ENCODE results near the gene VWA5B2. TPM values are rescaled to one million over a fixed set of nuclear protein-coding genes. Genes with fewer than 3 reads are reported as not detected.
"Not testable (repeated sequence)": the region's sequence is repeated elsewhere in the genome, so short reads cannot be mapped to it uniquely, and the experiment has no call there.

VWA5B2 gene
- total RNA-seq, 4 donors from 2014 or later, result 0.21 to 1.8 (median 0.22) TPM; not detected in 1

- Histone ChIP-seq H3K36me3 (peaks cover 0 to 14% (median 0%) of the 10 kb centered on the region in 3 donors), H3K27ac (no peak within 1 kb of the TSS), H3K27me3 (peaks cover 0 to 76% of the 10 kb centered on the region in 2 donors), H3K9me3 (no peaks in the 10 kb centered on the region), H3K4me3 (peak within 1 kb of the TSS; percentile 18 to 53 (median 38)), H3K4me1 (peaks cover 0 to 33% (median 25%) of the 10 kb centered on the region in 4 donors)
- 0 to 3% methylated on average over 32 to 34 of the region's 67 CpGs for WGBS, 2 donors
- TF ChIP-seq CTCF (IDR thresholded peaks at IDR 0.05) (no peak), EP300 (IDR thresholded peaks at IDR 0.05) (no peak), POLR2A (IDR thresholded peaks at IDR 0.05) (no peak)
- DNase-seq (ENCODE audit: low spot score in 2 of 2), result no peak
Measured at GRCh38 chr3:184261270-184261853, 32.0 kb downstream of the VWA5B2 start, which contains the start of gene CAMK2N2. CAMK2N2 (minus strand) TSS chr3:184261553; CDS start chr3:184261285, 268 bp downstream.

- Histone ChIP-seq H3K4me1 (peaks cover 0 to 33% (median 25%) of the 10 kb centered on the region in 4 donors), H3K27me3 (peaks cover 0 to 79% of the 10 kb centered on the region in 2 donors), H3K36me3 (peaks cover 0 to 14% (median 0%) of the 10 kb centered on the region in 3 donors), H3K9me3 (no peaks in the 10 kb centered on the region), H3K4me3 (peak overlapping the region in 3 of 4 donors; percentile 33 to 53 (median 39)), H3K27ac (no peak overlapping the region)
- no peak for TF ChIP-seq EP300 (IDR thresholded peaks at IDR 0.05)
- no peak for TF ChIP-seq CTCF (IDR thresholded peaks at IDR 0.05)
- TF ChIP-seq POLR2A (IDR thresholded peaks at IDR 0.05), result no peak
- no peak for DNase-seq (ENCODE audit: low spot score in 2 of 2)
- 3 to 4% methylated on average over 44 to 64 of the region's 66 CpGs for WGBS, 2 donors
Measured at GRCh38 chr3:184261854-184262763, 32.7 kb downstream of the VWA5B2 start.

- TF ChIP-seq EP300 (IDR thresholded peaks at IDR 0.05), result no peak
- TF ChIP-seq POLR2A (IDR thresholded peaks at IDR 0.05), result no peak
- TF ChIP-seq CTCF (IDR thresholded peaks at IDR 0.05), result no peak
- H3K4me3 ChIP-seq, result no peak overlapping the region
- H3K27me3 ChIP-seq, result peaks cover 0 to 84% of the 10 kb centered on the region in 2 donors
- no peak for DNase-seq (ENCODE audit: low spot score in 2 of 2)
- H3K36me3 ChIP-seq, result peaks cover 0 to 11% (median 0%) of the 10 kb centered on the region in 3 donors
- WGBS, 2 donors, result 21 to 27% methylated on average over 10 to 15 of the region's 15 CpGs
- H3K27ac ChIP-seq, result no peak overlapping the region
- no peaks in the 10 kb centered on the region for H3K9me3 ChIP-seq
- peaks cover 0 to 33% (median 25%) of the 10 kb centered on the region in 4 donors for H3K4me1 ChIP-seq
Measured at GRCh38 chr3:184262764-184263179, 33.4 kb downstream of the VWA5B2 start.

GRCh38 chr3:184267249-184267648 lies 37.9 kb downstream of the VWA5B2 start:
- WGBS, 2 donors, result 81 to 95% methylated on average over 1 of the region's 1 CpG
- H3K27ac ChIP-seq; DNase-seq (ENCODE audit: low spot score in 2 of 2); H3K36me3 ChIP-seq; H3K9me3 ChIP-seq; H3K4me3 ChIP-seq; H3K4me1 ChIP-seq: not testable (repeated sequence)
- H3K27me3 ChIP-seq, result peaks cover 0 to 58% of the 10 kb centered on the region in 2 donors

GRCh38 chr3:184272269-184272668 lies 42.9 kb downstream of the VWA5B2 start:
- Histone ChIP-seq H3K36me3 (no peaks in the 10 kb centered on the region), H3K4me1 (peaks cover 0 to 4% (median 0%) of the 10 kb centered on the region in 4 donors), H3K9me3 (peaks cover 0 to 6% (median 0%) of the 10 kb centered on the region in 4 donors), H3K27ac (no peak overlapping the region), H3K27me3 (peaks cover 0 to 55% of the 10 kb centered on the region in 2 donors), H3K4me3 (no peak overlapping the region)
- 44 to 48% methylated on average over 1 of the region's 1 CpG for WGBS, 2 donors
- no peak for TF ChIP-seq CTCF (IDR thresholded peaks at IDR 0.05)
- no peak for TF ChIP-seq POLR2A (IDR thresholded peaks at IDR 0.05)
- no peak for TF ChIP-seq EP300 (IDR thresholded peaks at IDR 0.05)
- no peak for DNase-seq (ENCODE audit: low spot score in 2 of 2)

Measured in tibial nerve (tissue), 4 donors.